Heart left ventricle (tissue), 16 donors: ENCODE results near the gene SCD. TPM values are rescaled to one million over a fixed set of nuclear protein-coding genes. Genes with fewer than 3 reads are reported as not detected.
A peak's percentile ranks its signal among the peaks of the same experiment; 100 is the strongest.
"Not testable (repeated sequence)": the region's sequence is repeated elsewhere in the genome, so short reads cannot be mapped to it uniquely, and the experiment has no call there.

Source experiments
- ATAC-seq, 4 donors: fragments of 200-7000 bp; cut with Tn5 transposase; one replicate each; pipeline ENCODE4 v1.9.1; 2020 to 2022; ENCODE audit warnings: moderate library complexity in 4 of 4, mild to moderate bottlenecking in 3 of 4, moderate number of reproducible peaks in 1 of 4
- DNase-seq, 5 donors: peaks; one replicate each; pipeline ENCODE4 v3.0.0-alpha.2; 2020
- H3K27ac ChIP-seq, 12 donors: fragments of 200-600 bp; sonication (generic) in 4 of 12; one replicate each; pipeline versions ENCODE4 v1.5.0 to v1.8.0; 2016 to 2022; ENCODE audit warnings: mild to moderate bottlenecking in 2 of 12
- H3K27me3 ChIP-seq, 9 donors: fragments of 200-600 bp; sonication (generic) in 2 of 9; one replicate each; pipeline versions ENCODE4 v1.5.1 to v1.8.0; 2016 to 2022; ENCODE audit warnings: mild to moderate bottlenecking in 3 of 9
- H3K36me3 ChIP-seq, 9 donors: fragments of 200-600 bp; sonication (generic) in 2 of 9; one replicate each; pipeline versions ENCODE4 v1.5.0 to v1.8.0; 2018 to 2022; ENCODE audit warnings: mild to moderate bottlenecking in 2 of 9
- H3K4me1 ChIP-seq, 12 donors: fragments of 200-600 bp; sonication (generic) in 4 of 12; one replicate each; pipeline versions ENCODE4 v1.5.0 to v1.8.0; 2016 to 2022; ENCODE audit warnings: mild to moderate bottlenecking in 3 of 12
- H3K4me3 ChIP-seq, 12 donors: fragments of 200-600 bp; sonication (generic) in 4 of 12; one replicate each; pipeline versions ENCODE4 v1.5.0 to v1.8.0; 2017 to 2022; ENCODE audit warnings: mild to moderate bottlenecking in 9 of 12, moderate library complexity in 4 of 12
- H3K9me3 ChIP-seq, 12 donors: fragments of 200-600 bp; sonication (generic) in 4 of 12; one replicate each; pipeline versions ENCODE4 v1.5.0 to v1.8.0; 2016 to 2022; ENCODE audit warnings: mild to moderate bottlenecking in 1 of 12
- CTCF ChIP-seq, 12 donors: fragments of 200-600 bp; sonication (generic) in 4 of 12; IDR thresholded peaks; one replicate each; pipeline versions ENCODE4 v1.5.0 to v1.8.0; 2018 to 2022; ENCODE audit warnings: antibody characterized with exemption in 12 of 12, mild to moderate bottlenecking in 5 of 12
- POLR2A ChIP-seq, 2 donors: fragments of 450-650 bp; IDR thresholded peaks; one replicate each; pipeline ENCODE4 v1.6.1; 2017; ENCODE audit warnings: antibody characterized with exemption in 2 of 2, mild to moderate bottlenecking in 2 of 2, moderate library complexity in 2 of 2
- WGBS, 4 donors: extraction: QIAGEN DNeasy Blood & Tissue Kit in 2 of 4; methylation state at CpG; one replicate each; pipeline versions ENCODE4 v1.1.5 to v1.1.7; 2013 to 2018; 5-methylcytosine and 5-hydroxymethylcytosine counted together
- intact Hi-C, 10 donors: fragments of 100-400 bp; cut with DNase I; formaldehyde crosslinking; loops; one replicate each; pipeline versions ENCODE4 v1.11.1 to v1.14.2; 2022
- long read RNA-seq, 3 donors: library from polyadenylated mRNA; unstranded; transcript quantifications; one replicate each; pipeline ENCODE4 v2.0.0, GENCODE V29; 2020 to 2021
- polyA plus RNA-seq, 2 donors: library from polyadenylated mRNA; stranded (reverse); fragments of 200-250 nt; gene quantifications; one replicate each; pipeline ENCODE4 v1.2.3, GENCODE V29; 2013
- total RNA-seq, 9 donors: library from RNA; depleted of rRNA in 2 of 9; stranded (reverse); fragments of >200 nt in 2 of 9; fragmentation: NEBNext Ultra II Directional in 3 of 9; extraction: Animal tissue kit (Norgen Biotek cat#: 25700) in 3 of 9; gene quantifications; one replicate each; pipeline versions ENCODE4 v1.1.0 to v1.2.4, GENCODE V29; 2016 to 2023
- donor health status: ischemic (EF 13 %, LVEDD 7.1; RV severe dilation, severe dysfunction).
- donor health status: healthy with polysubstance abuse.
- donor health status: DM: no; HTN: yes; CAD: no.
- donor health status: DM: no; HTN: no; CAD: no.
- donor health status: ischemic (EF 25% LVEDD 6.9; RV normal size, moderate dysfunction).
- donor health status: ischemic (EF 25% LVEDD 5.7; RV mildly dilated, moderate dysfunction).
- donor health status: healthy.
- donor health status: DM: yes; HTN: yes; CAD: no.
- donor health status: ischemic (EF 35%, LVEDD 5.7; RV mildly dilated, moderate dysfunction).
- donor health status: nonischemic (EF 11% LVEDD 7.7; RV severe dilation, severe dysfunction).
- donor health status: DM: yes; HTN: yes; CAD: no.
- donor health status: PGD.
- donor health status: ischemic (EF 29% LVEDD 5.4; RV normal size, mild dysfunction).
- donor health status: nonischemic (EF 23%, LVEDD 6.1; RV moderate dilation, normal function).

SCD gene
- total RNA-seq (100 to 1,000 TPM in 1 of 9 donors, 10 to 100 TPM in 2, 1 to 10 TPM in 6; 2.3 to 216 (median 4.9) TPM), polyA plus RNA-seq (10 to 100 TPM; 16.8 to 66.9 TPM)
- long read RNA-seq, donor 1 = 0 reads
- long read RNA-seq, donor 2, full-length matches to known transcripts = 1 of 2 reads
- long read RNA-seq, donor 2, partial matches to known transcripts = 0 of 2 reads
- long read RNA-seq, donor 2, other reads (novel, unspliced or antisense) = 1 of 2 reads
- long read RNA-seq, donor 3, full-length matches to known transcripts = 5 of 6 reads
- long read RNA-seq, donor 3, partial matches to known transcripts = 0 of 6 reads
- long read RNA-seq, donor 3, other reads (novel, unspliced or antisense) = 1 of 6 reads

DNA sequence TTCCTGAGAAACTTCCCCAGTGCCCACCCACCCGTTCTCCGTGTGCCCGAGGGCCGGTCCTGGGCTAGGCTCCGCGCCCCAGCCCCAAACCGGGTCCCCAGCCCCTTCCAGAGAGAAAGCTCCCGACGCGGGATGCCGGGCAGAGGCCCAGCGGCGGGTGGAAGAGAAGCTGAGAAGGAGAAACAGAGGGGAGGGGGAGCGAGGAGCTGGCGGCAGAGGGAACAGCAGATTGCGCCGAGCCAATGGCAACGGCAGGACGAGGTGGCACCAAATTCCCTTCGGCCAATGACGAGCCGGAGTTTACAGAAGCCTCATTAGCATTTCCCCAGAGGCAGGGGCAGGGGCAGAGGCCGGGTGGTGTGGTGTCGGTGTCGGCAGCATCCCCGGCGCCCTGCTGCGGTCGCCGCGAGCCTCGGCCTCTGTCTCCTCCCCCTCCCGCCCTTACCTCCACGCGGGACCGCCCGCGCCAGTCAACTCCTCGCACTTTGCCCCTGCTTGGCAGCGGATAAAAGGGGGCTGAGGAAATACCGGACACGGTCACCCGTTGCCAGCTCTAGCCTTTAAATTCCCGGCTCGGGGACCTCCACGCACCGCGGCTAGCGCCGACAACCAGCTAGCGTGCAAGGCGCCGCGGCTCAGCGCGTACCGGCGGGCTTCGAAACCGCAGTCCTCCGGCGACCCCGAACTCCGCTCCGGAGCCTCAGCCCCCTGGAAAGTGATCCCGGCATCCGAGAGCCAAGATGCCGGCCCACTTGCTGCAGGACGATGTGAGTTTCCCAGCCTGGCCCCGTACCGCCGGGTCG is at the start of gene SCD:
TSS of gene SCD (plus strand) at position 469 of the 803 bp plus-strand sequence. CDS start at position 741, 272 bp downstream.
- Histone ChIP-seq H3K9me3 (no peaks in the 10 kb centered on the region), H3K36me3 (no peaks in the 10 kb centered on the region), H3K4me3 (peak within 1 kb of the TSS; percentile 44 to 73 (median 60)), H3K27me3 (peaks cover 0 to 37% (median 0%) of the 10 kb centered on the region in 9 donors), H3K27ac (peak within 1 kb of the TSS in 3 of 12 donors; percentile 42 to 50 (median 45)), H3K4me1 (peaks cover 0 to 21% (median 11%) of the 10 kb centered on the region in 12 donors)
- DNase-seq = peak; percentile 77 to 86 (median 79)
- intact Hi-C loops = loop anchor here in 1 of 10 donors (2.0 kb wide), 1 partner anchor 26 kb away; no protein-coding TSS in a partner anchor
- ATAC-seq = peak; percentile 51 to 88 (median 86)
- 0 to 1% (median 0%) methylated on average over 33 to 73 of the region's 73 CpGs for WGBS, 4 donors
- TF ChIP-seq CTCF (IDR thresholded peaks at IDR 0.05) (no peak), POLR2A (IDR thresholded peaks at IDR 0.05) (peak in 1 of 2 donors; percentile 54)

DNA sequence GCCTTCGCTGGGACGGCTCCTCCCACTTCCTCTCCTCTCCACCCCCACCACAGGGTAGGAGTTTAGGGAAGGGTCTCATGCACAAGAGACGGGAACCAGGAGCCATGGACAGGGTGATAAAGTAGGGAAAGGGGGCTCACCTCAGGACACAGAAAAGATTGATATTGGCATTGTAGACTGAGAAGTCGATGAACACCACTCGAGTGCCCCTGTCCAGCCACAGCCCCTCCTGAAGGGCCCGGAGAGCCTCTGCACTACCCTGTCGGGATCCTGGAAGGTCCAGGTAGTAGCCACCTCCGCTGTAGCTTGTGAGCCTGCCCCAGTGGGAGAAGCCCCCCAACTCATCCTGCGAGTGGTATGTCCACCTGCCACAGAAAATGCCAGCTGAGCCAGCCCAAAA is 49.8 kb upstream of the SCD start:
- TF ChIP-seq POLR2A (IDR thresholded peaks at IDR 0.05) = no peak
- no peak overlapping the region for H3K27ac ChIP-seq
- no peaks in the 10 kb centered on the region for H3K36me3 ChIP-seq
- intact Hi-C loops = no loop called here
- no peak for ATAC-seq
- no peak for DNase-seq
- peaks cover 0 to 13% (median 0%) of the 10 kb centered on the region in 9 donors for H3K27me3 ChIP-seq
- no peak overlapping the region for H3K4me3 ChIP-seq
- no peaks in the 10 kb centered on the region for H3K4me1 ChIP-seq
- peaks cover 0 to 9% (median 0%) of the 10 kb centered on the region in 12 donors for H3K9me3 ChIP-seq
- 66 to 77% (median 72%) methylated on average over 9 of the region's 9 CpGs for WGBS, 4 donors

- DNase-seq, H3K36me3 ChIP-seq, ATAC-seq, H3K4me1 ChIP-seq, H3K9me3 ChIP-seq, H3K27ac ChIP-seq, H3K4me3 ChIP-seq: not testable (repeated sequence)
- peaks cover 0 to 36% (median 9%) of the 10 kb centered on the region in 9 donors for H3K27me3 ChIP-seq
- 63 to 77% (median 66%) methylated on average over 5 of the region's 5 CpGs for WGBS, 4 donors
- intact Hi-C loops = loop anchor here in 1 of 10 donors (10.0 kb wide), 1 partner anchor 214 kb away; the partner anchor contains the start of gene SEC31B
Observed at GRCh38 chr10:100301123-100301522, 45.9 kb upstream of the SCD start.

DNA sequence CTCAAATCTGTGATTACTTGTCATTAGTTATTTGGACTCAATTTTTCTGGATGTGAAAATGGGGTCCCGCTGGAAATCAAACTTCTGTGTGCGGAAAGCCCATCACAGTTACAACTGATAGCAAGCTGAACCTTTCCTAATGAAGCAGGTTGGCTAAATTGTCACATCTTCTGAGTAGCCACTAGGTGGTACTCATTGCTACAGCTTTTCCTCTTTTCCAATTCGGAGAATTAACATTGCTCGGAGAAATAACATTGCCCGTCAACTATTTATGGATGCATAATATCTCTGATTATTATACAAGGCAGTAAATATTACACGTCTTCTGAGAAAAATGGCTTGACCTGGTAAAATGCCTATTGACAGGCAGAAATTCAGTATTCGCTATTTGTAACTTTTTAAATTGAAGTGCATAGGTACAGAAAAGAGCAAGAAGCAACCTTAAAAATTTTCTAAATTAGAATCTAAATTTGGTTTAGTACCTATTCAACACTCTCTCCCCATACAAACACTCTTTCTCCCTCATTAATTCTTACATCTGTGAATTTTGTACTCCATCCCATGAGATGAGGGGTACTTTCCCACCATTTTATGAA is 43.2 kb upstream of the SCD start:
- Histone ChIP-seq H3K4me1 (no peaks in the 10 kb centered on the region), H3K27me3 (peaks cover 0 to 45% (median 11%) of the 10 kb centered on the region in 9 donors), H3K27ac (no peak overlapping the region), H3K36me3 (no peaks in the 10 kb centered on the region), H3K4me3 (no peak overlapping the region), H3K9me3 (peaks cover 0 to 9% (median 0%) of the 10 kb centered on the region in 12 donors)
- TF ChIP-seq POLR2A (IDR thresholded peaks at IDR 0.05) (no peak), CTCF (IDR thresholded peaks at IDR 0.05) (peak; percentile 24 to 63 (median 42))
- ATAC-seq (no peak), DNase-seq (no peak)
- 21 to 25% (median 24%) methylated on average over 7 of the region's 7 CpGs for WGBS, 4 donors
- intact Hi-C loops = loop anchor here in 1 of 10 donors (10.0 kb wide), 1 partner anchor 211 kb away; the partner anchor contains the start of gene SEC31B
